COLO829 (cell line): ENCODE measurements around the gene LYPD1.

Experiments
- DNase-seq: peaks from one replicate; pipeline ENCODE4 v3.0.0; 2012; ENCODE audit warnings: low spot score

LYPD1 gene

DNA sequence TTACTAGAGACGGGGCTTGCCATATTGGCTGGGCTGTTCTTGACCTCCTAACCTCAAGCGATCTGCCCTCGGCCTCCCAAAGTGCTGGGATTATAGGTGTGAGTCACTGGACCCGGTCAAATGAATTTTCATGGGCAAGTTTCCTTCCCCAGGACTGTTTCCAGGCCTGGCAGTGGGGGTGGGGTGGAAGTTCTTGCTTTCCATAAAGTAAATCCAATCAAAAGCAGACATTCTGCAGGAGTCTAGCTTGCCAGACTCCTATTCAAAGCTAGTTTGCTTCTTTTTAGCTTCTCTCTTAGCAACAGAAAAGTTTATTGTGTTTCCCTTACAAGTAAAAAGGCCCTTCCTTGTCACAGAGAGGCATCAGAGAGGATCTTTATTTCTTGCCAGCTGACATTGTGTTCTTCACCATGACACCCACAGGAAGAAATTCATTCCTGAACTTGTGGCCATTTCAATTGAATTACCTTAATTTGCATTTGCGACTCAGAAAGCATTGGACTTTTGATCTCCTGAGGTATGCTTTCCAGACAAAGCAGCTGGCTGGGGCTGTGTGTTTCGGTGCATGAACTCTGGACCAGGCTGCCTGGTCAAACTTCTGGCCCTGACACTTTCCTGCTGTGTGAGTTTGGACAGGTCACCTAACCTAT, 37.9 kb downstream of the LYPD1 start:
- DNase-seq = peak; percentile 31

DNA sequence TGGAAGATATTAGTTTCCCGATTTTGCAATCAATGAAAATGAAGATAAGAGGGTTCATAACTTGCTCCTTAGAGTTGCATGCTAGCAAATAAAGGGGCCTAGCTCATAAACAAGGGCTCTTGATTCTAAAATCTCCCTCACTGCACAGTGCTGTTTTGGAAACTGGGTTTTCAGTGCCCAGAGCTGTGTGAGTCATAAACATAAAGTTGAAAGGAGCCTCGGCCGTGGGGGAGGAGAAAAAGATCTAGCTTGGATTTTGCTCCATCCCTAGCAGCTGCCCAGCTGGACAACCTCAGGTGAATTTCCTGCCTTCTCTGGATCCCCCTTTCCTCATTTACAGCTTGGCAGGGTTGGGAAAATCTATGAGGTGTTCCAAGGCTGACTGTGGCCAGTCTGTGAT, 42.5 kb downstream of the LYPD1 start:
- DNase-seq = peak; percentile 8

GRCh38 chr2:132623096-132623839, 46.7 kb downstream of the LYPD1 start:
- DNase-seq = no peak

DNA sequence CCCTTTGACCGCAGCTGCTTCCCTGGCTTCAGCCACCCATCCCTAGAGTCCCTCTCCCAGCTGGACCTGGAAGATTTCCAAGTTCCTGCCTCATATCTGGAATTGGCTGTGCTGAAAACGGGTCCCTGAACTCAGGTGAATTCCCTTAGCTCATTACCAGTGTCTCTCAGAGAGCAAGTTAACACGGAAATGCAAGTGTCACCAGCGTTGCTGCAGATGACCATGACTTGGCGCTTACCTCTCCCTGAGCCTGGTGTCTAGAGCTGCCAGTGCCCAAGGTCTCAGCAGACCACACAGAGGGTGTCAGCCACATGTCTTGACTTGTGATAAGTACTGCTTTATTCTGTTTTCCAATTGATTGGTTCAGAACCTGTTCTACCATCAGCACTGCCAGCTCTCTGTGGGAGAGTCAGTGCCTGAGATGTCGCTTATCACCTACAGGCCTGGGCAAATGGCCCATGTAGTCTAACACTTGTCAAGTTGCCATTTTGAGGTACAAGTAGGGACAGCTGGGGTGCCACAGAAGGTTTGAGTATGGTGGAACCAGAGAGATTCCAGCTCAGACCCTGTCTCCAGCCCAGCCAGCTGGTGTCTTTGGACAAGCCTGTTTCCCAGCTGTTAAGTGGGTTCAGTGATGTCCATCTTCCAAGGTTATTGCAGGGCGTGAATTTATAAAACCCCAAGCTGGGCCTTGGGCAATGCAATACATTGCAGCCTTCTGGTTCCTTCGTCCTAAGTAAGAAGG, 48.7 kb downstream of the LYPD1 start:
- DNase-seq = no peak

DNA sequence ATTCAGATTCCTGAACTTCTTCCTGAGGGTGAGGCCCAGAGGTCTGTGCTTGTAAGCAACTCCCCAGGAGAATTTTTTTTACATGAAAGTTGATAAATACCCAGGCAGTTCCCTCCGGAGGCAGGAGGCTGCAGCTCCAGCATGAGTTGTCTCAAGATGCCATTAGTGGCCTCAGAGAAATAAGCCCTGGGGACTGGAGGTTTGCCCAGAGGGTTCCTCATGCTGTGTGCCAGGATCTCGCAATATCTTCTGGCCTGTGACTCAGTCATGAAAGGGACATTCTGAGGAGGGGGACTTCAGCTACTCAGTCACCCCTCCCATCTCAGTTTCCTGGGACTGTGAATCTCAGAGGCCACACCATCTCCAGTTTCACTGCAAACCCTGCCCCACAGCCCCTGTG, 49.9 kb downstream of the LYPD1 start:
- no peak for DNase-seq

GRCh38 chr2:132618734-132619133, 51.3 kb downstream of the LYPD1 start:
- no peak for DNase-seq

- no peak for DNase-seq
Observed at GRCh38 chr2:132617989-132618388, 52.0 kb downstream of the LYPD1 start.

DNA sequence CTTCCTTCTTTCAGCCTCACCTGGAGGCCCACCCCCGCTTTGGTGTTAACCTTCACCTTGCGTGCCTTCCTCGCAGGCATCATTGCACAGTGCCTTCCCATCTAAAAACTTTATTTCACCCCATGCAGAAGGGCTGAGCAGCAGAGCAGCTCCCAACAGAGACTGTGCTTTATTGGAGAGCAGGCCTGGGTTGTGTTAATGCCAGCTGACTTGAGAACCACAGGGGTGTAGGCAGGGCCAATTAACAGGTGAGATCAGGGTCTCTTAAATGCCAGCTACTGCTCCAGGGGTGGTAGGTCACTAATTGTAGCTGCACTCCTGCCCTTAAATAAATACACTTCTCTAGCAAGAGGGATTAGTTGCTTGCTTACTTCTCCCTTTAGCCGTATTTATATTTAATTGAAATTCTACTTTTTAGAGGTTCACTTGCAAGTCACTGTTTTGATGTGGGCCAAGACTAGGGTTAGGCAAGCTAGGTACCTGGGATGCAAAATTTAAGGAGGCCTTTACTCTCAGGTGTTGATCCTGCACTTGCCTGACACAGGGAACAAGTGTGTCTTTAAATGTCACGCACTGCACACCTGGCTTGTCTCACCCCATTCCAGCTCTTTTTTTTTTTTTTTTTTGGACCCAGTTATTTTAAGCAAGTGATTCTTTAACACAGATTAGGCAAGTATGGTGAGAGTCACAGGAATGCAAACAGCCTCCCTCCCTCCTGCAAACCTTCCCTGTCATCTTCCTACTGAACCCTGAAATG, 54.5 kb downstream of the LYPD1 start:
- DNase-seq = no peak

GRCh38 chr2:132611719-132612118, 58.3 kb downstream of the LYPD1 start:
- no peak for DNase-seq

DNA sequence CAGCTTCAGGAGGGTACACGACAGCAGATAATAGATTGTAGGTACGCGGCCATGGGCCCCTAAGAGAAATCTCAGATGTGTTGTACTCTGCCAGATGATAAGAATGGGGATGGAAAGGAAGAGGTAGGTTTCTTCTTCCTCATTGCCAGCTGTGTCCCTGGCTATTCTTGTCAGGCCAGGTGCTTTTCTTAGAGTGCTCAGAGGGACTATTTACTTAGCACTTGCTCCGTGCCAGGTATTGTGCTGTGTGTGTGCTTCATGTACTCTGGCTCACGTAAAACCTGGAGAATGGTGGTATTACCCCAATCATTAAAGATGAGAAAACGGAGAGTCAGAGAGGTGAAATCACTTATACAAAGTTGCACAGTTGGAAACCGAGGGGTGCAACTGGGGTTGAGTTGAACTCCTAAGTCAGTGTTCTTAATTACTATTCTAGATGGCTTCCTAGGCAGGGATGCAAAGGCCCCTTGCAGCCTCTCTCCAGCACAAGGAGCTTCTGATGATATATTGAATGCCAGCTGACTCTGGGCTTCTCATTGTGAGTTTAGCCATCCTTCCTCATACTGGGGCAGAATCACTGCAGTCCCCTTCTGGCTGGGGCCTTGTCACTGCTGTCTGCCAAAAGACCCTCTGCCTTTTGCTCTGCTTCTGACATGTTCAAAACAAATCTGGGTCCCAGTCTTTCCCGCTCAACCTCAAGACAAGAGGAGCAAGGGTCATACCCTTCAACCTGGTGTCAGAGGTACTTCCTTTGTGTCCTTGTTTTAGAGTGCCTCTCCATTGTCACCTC, 60.7 kb downstream of the LYPD1 start:
- no peak for DNase-seq

DNA sequence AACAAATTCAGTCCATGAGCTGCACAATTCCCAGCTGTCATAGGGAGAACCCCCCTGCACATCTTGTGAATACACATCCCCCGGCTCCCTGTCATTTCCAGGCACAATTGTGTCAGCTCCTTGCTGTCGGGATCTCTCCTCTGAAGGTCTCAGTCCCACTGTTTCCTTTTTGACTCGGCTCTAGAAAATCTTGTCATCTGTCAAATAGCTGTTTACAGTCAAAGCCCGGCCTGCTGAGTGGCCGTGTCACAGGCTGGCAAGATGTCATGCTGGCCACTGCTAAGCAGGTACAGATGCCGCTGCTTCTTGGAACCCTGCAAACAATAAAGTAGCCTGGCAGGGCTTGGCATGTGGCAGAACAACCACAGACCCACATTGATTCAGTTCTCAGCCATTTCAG, 61.7 kb downstream of the LYPD1 start:
- DNase-seq = no peak

DNA sequence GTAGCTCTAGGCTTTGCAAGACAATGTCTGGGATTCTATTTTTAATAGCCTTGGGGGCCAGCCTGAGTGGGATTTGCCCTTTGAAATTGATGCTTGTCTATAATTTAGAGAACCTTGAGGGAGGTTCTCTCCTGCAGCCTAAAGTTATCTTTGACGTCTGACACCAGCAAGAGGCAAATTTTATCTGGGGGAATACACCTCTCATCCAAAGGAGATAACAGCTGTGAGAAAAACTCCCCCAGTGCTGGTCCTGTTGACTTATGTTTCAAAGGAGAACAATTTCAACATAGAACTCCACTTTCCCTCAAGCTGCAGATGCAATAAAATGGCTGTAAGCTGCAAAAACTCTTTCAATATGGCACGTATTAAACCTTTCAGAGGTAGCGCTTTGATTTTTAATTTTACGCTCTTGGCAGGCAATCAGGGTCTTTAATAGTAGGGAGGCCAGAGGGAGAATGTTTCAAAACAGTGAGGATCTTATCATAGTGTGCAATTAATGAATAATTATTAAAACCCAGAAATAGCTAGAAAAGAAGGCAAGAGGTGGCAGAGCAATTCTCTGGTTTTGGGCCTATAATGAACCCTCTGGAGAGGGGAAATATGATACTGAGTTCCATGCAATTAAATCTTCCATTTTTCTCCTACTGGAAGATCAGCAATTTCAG, 62.4 kb downstream of the LYPD1 start:
- DNase-seq = no peak

DNA sequence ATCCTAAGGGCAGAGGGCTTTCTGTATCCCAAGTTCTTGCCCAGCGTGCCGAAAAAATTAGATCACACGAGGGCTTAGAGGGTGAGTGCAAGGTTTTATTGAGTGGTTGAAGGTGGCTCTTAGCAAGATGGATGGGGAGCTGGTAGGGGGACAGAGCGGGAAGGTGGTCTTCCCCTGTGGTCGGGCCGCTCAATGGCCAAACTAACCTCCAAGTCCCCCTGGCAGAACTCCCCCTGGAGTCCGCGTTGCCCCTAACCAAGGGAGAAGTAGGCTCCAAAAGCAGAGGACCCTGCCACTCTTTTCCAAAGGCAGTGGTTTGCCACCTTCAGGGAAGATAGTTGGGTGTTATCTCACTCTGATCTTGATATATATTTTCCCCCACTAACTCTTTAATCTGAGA, 63.4 kb downstream of the LYPD1 start:
- no peak for DNase-seq

DNA sequence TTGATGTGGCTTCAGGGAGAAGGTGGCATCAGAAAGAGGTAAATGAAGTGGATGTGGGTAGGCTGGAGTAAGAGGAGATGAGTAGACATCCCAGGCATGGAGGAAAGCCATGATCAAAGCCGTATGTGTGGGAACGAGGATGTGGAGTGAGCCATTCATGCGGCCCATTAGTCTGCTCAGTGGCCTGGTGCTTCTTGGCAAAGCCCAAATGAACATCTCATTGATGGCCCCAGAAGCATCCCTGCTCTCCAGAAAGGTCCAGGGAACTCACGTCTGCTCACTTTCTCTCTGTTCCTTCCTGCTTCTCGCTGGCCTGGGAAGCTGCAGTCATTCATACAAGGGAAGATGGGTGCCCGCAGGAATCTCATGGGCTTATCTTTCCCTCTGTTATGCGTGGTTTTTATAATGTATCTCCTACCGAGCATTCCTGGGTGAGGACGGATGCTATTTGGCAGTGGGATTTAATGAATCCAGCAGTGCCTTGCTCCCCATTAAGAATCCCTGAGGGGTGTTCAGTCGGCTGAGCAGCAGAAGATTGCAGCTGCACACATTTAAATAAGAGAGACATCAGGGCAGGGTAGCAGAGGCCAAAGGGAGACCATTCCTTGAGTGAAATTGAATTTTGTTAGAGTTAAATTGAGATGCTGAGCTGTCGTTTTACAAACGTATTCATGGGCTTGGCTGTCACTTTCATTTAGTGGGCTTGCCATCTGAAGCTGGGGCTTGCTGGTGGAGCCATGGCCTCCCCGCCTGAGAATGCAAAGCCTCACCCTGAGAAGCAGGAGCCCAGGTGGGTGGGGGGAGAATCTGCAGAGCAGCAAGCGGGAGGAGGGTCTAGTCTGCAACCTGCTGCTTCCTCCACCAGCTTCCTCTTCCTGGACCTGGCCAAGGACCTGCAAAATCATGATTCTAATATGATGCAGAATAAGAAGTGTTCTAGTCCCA, 64.5 kb downstream of the LYPD1 start:
- no peak for DNase-seq

DNA sequence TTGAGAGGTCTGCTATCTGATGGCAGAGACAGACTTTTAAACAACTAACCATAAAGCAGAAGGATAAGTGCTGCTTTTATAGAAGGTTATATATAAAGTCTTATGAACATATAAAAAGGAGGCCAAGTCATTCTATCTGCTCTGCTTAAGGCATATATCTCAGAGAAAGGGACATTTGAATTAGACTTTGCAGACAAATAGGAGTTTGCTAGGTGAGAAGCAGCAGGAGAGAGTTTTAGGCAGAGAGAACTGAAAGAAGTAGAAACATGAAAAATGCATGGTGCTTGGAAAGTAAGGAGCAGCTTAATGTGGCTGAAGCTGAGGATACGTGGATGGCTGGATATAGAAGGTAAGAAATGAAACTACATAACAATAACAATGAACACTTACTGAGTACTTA, 65.4 kb downstream of the LYPD1 start:
- DNase-seq = no peak

GRCh38 chr2:132599556-132599955, 70.4 kb downstream of the LYPD1 start:
- DNase-seq = no peak

- no peak for DNase-seq
Observed at GRCh38 chr2:132598536-132598935, 71.5 kb downstream of the LYPD1 start.

- no peak for DNase-seq
Observed at GRCh38 chr2:132597831-132598230, 72.2 kb downstream of the LYPD1 start.

DNA sequence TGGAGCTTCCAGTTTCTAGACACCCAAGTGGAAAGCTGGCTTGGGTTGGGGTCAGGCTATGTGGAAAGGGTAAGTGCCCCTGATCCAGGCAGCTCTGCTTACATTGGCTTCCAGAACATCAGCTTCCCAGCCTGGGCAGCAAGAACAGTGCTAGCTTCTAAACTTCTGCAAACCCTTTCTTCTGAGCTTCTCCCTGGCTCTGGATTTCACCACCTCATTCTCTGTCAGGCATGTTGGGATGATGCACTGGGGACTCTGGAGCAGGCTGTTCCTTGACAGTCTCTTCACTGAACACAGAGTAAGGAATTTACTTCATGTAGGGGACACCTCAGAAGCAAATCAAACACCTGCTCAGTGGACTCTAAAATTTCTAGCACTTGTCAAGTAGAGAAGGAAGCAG, 72.8 kb downstream of the LYPD1 start:
- DNase-seq = no peak

DNA sequence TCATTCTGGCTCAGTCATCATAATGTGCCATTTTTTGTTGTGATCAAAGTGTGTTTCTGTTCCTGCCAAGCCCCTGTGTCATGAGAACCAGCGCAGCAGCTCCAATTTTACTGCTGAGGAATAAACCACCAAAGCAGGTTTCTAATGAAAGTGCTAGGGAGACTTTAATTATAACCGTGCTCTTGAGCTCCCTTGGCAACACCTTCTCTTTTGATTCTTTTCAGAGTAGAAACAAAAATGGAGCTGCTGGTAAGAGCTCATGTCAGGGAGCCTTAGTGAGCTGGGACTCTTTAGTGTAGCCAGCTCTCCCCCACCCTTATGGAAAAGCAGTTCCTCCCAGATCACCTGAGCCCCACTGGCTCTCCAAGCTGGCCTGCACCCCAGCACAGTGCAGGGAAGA, 74.3 kb downstream of the LYPD1 start:
- DNase-seq = no peak
